GM19035 (cell line): ENCODE measurements around the gene DSG4.
"Not testable (repeated sequence)": the region's sequence is repeated elsewhere in the genome, so short reads cannot be mapped to it uniquely, and the experiment has no call there.

ENCODE experiments used
- ATAC-seq: cut with Tn5 transposase; IDR thresholded peaks from one replicate; pipeline ENCODE4 v1.9.1; 2021; ENCODE audit not compliant: unreplicated experiment

The DSG4 gene, protein sequence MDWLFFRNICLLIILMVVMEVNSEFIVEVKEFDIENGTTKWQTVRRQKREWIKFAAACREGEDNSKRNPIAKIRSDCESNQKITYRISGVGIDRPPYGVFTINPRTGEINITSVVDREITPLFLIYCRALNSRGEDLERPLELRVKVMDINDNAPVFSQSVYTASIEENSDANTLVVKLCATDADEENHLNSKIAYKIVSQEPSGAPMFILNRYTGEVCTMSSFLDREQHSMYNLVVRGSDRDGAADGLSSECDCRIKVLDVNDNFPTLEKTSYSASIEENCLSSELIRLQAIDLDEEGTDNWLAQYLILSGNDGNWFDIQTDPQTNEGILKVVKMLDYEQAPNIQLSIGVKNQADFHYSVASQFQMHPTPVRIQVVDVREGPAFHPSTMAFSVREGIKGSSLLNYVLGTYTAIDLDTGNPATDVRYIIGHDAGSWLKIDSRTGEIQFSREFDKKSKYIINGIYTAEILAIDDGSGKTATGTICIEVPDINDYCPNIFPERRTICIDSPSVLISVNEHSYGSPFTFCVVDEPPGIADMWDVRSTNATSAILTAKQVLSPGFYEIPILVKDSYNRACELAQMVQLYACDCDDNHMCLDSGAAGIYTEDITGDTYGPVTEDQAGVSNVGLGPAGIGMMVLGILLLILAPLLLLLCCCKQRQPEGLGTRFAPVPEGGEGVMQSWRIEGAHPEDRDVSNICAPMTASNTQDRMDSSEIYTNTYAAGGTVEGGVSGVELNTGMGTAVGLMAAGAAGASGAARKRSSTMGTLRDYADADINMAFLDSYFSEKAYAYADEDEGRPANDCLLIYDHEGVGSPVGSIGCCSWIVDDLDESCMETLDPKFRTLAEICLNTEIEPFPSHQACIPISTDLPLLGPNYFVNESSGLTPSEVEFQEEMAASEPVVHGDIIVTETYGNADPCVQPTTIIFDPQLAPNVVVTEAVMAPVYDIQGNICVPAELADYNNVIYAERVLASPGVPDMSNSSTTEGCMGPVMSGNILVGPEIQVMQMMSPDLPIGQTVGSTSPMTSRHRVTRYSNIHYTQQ

DNA sequence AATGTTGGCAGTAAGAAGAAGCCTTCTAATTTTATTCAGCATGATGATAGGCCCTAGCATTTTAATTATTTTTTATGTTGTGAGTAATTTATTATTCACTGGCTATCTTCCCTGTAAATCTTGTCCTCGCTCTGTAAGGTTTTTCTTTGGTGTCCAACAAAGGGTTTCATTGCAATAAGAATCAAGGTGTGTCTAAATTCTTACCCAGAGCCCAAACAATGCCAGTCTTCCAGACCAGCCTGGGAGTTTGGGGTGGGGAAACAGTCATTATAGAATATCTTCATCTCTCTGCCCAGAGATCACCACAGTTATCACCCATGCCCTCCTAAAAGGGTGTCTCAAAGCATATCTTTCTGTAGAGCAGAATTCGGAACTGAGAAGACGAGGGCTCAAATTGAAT, at the start of gene DSG4:
TSS of gene DSG4 (plus strand) at position 301 of the 400 bp plus-strand sequence. CDS start 135 bp downstream, outside the sequence.
- no peak for ATAC-seq

DNA sequence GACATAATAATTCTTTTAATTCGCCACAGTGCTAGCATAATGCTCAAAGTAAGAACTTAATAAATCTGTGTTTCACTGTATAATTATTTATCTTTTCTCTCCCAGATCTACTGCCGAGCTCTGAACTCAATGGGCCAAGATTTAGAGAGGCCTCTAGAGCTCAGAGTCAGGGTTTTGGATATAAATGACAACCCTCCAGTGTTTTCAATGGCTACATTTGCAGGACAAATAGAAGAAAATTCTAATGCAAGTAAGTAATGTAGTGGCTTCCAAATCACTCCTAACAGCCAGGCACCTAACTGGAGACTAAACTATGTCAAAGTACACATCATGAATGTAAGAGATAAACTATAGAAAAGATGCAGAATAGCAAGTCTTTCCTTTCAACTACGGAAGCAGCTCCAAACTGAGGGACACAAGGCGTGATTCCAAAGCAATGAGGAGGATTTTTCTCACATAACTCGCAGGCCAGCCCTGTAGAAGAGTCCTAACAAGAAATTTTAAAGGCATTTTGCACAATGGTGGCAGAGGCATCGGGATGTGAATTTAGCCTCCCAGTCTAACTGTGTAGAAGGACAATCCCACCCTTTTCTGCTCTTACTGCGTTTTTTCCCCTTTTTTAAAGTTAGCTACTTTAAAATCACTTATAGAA, 46.7 kb upstream of the DSG4 start:
- no peak for ATAC-seq

DNA sequence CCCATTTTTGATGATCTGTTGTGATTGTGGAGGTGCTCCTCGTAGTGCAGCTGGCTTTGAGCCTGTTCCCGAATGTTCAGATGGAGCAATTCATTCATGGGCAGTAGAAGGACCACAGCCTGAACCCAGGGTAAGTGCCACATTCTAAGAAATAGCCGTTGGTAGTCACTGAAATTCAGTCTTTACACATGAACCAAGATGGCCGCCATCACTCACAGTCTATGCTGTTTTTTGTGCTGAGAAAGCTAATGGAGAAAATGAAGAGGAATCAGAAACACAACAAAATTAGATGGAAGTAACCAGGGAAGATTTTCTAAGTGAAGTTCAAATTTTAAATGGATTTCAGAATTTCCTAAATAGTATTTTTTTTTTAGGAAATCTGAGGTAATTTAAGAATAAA, 33.1 kb upstream of the DSG4 start:
- no peak for ATAC-seq

DNA sequence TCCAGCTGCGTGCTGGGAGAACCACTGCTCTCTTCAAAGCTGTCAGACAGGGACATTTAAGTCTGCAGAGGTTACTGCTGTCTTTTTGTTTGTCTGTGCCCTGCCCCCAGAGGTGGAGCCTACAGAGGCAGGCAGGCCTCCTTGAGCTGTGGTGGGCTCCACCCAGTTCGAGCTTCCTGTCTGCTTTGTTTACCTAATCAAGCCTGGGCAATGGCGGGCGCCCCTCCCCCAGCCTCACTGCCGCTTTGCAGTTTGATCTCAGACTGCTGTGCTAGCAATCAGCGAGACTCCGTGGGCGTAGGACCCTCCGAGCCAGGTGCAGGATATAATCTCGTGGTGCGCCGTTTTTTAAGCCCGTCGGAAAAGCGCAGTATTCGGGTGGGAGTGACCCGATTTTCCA, 23.2 kb upstream of the DSG4 start:
- ATAC-seq: not testable (repeated sequence)

DNA sequence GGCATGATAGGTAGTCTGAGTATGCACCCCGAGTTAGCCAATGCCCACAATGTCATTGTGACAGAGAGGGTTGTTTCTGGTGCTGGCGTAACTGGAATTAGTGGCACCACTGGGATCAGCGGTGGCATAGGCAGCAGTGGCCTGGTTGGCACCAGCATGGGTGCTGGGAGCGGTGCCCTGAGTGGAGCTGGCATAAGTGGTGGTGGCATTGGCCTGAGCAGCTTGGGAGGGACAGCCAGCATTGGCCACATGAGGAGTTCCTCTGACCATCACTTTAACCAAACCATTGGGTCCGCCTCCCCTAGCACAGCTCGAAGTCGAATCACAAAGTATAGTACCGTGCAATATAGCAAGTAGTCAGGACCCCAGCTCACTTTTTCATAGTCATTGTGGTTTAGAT, 21.6 kb upstream of the DSG4 start:
- no peak for ATAC-seq

DNA sequence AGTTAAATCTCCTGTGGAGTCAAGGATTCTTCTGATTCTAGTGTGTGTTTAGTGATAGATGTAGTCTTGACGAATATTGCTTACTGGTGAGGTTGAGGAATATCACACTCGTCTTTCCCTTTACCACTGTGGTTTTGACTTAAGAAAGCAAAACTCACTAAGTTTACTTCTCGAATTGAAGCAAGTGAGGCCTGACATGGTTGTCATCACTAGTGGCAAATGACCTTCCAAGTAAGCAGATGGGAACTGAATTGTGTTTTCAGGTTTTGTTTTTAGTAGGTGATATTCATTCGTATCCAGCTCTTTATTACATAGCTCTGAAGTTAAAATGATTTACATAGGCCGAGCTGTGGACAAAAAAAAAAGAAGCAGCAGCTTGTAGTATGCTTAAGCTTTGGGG, 20.6 kb upstream of the DSG4 start:
- no peak for ATAC-seq

DNA sequence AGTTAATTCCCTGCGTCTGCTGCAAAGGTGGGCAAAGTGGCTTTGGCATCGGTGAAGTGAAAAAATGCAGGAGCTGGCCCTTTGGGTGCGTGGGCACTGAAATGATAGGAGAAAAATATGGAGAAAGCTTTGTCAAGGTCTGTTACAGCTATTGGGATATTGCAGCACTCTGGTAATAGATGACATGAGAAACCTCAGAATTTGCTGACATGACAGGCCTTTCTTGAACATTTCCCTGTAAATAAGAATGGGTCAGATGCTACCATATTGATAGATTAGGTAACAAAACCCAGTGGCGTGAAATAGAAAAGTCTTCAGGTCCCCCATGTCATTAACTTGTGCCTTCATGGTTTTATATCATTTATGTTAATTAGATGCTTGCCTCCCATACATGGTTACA, 12.4 kb upstream of the DSG4 start:
- ATAC-seq: no peak

DNA sequence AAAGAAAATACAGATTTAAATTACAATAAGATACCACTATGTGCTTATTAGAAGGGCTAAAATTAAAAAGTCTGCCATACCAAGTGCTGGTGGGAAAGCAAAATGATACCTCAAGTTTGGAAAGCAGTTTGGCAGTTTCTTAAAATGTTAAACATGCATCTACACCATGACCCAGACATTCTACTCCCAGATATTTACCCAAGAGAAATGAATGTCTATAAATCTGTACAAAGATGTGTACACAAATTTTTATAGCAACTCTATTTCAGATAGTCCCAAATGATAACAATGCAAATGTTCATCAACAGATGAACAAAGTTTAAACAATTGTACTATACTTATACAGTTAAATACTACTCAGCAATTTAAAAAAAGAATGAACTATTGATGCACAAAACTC, 7.1 kb upstream of the DSG4 start:
- ATAC-seq: no peak

DNA sequence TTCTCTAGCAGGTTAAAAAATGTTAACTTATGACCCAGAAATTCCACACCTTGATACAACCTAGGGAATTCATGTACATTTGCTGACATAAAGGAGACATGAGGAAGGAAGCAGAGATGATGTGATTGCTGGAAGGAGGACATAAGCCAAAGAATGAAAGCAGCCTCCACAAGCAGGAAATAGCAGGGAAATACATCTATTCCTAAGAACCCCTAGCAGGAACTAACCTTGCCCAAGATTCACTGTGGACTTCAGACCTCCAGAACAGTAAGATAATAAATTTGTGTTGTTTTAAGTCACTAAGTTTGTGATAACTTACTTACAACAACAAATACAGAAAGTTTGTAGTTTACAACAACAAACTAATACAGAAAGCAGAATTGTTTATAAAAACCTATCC, 4.6 kb upstream of the DSG4 start:
- no peak for ATAC-seq

DNA sequence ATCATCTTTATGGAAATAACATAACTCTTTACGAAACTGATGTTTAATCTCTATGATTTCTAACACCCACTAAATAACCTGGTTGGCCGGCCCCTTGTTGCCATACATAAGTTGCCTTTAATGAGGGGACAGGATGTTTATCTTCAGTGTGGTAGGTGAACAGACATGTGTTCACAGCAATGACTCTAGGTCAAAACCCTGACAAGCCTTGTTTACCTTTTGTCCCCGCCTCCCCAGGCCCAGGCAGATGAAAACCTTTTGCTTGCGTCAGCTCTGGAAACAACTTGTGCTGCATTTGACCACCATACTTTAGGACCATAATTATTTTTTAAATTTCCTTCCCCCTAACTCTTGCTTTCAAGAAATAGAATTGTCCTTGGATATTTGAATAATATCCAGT, 2.9 kb upstream of the DSG4 start:
- no peak for ATAC-seq

DNA sequence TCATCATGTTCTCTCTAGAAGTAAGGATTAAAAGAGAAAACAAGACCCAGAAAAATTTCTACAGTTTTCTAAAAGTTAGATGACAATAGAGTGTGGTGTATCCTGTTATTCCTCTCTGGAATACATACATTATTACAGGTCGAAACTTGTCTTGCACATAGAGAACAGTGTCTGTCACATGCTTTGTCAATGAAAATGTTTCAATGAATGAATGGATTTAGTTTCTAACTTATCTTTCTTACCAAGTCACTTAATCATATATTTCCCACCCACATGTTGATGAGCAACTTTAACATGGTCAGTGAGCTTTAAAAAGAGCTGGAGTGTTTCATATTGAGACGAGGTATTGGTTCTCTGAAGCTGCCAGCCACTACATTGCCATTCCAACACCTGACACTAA, 4.3 kb downstream of the DSG4 start:
- ATAC-seq: no peak

DNA sequence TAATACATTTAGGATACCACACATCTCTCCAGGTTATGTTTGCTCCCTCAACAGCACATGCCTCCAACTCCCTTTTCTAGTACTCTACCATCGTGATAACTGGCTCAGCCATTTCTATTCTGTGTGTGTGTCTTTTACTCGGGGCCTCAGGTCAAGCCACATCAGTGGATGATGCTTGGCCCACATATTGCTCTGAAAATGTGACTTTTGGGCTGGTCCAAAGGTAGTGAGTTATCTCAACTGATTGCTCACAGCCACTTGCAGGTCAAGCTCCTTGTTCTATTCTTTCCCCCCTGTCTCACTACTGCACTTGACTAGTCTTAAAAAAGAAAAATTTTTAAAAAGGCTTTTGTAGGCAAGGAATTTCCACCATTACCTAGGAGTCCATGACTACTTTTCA, 5.5 kb downstream of the DSG4 start:
- ATAC-seq: no peak

DNA sequence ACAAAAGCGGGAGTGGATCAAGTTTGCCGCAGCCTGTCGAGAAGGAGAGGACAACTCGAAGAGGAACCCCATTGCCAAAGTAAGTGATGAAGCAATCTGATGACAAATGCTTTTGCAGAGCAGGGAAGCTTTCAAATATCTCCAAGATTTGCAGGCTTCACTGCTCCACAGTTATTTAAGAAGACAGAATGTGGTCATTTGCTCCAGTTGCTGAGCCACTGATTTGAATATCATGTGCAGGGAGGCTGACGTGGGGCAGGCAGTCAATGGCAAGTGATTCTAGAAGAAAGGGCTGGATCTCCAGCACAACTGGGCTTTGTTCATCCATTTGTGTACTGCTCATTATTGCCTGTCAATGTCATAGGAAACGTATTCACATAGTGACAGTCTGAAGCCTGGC, 10.2 kb downstream of the DSG4 start:
- no peak for ATAC-seq

DNA sequence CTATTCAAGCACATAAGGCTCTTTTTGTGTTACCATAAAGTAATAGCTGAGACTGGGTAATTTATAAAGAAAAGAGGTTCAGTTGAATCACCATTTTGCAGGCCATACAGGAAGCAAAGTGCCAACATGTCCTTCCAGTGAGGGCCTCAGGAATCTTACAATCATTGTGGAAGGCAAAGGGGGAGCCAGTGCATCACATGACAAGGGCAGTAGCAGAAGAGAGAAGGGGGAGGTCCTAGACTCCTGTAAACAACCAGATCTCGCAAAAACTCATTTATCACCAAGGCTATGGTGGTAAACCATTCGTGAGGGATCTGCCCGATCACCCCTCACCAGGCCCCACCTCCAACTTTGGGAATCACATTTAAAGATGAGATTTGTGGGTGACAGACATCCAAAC, 16.7 kb downstream of the DSG4 start:
- no peak for ATAC-seq

DNA sequence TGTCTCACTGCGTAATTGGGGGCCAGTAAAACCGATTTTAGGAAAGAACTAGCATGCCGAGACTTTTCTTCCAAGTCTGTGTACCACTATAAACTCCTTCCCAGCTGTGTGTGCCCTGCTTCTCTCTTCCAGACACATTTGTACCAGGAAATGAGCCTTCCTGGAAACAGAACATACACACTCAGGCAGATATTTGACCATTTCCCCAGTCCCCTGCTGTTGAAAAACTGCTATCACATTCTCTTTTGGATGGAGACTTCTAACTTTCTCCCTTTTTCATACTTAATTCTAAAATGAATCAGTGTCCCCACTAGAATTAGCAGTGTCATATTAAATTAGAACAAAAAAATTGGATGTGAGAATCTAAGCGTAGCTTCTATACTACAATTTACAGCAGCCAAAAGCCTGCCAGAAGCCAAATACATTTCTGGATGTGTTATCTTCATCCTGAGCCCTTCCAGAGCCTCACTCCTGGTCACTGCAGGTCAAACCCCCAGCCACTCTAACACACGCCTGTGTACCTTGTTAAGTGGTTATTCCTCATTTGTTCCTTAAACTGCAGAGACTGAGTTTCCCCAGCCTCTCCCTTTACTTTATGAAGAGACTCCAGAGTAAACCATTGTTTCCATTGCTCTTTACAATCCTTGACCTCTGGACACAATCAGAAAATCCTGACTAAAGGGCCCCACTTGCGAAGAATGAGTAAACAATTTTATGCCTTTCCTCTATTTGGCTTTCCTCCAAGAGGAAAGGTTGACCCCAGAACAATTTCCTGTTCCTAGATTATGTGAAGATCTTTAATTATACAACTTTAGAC, 20.4 kb downstream of the DSG4 start:
- no peak for ATAC-seq

DNA sequence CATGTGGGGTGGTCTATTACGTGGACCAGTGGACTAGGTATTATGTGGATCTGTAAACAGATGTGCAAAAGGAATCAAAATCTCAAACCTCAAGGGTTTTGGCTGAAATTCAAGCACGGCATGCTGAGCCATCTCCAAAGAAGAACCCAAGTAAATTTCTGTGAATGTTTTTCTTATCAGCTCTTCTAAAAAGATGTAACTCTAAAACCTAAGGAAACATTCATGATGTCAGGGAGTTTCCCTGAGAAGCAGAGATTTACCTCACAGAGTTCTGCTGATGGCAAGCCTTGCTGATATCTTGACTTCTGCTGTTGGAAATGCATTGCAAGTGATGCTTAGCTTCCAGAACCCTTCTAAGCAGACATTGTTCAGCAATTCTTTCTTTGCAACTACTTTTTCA, 21.6 kb downstream of the DSG4 start:
- no peak for ATAC-seq

DNA sequence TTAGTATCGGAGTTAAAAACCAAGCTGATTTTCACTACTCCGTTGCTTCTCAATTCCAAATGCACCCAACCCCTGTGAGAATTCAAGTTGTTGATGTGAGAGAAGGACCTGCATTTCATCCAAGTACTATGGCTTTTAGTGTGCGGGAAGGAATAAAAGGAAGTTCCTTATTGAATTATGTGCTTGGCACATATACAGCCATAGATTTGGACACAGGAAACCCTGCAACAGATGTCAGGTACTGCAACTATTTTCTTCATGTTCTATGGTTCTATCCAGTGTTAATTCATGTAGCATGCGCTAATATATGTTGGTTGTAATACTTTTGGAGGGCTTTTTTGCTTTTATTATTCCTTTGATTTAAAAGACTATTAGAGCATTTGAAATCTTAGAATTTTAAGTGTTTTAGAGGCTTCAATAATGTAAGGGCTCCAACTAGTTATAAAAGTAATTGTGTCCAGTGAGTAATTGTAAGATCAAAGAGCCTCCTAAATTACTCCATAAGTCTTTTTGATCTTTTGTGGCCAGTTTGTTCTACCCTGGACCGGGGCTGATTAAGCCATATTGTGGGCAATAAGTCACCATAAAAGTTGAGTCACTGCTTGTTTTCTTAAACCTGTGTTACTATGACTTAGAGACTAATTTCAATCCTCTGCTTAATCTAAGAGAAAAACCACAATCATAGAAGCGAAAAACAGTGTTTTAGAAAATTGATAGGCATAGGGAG, 22.9 kb downstream of the DSG4 start:
- no peak for ATAC-seq

DNA sequence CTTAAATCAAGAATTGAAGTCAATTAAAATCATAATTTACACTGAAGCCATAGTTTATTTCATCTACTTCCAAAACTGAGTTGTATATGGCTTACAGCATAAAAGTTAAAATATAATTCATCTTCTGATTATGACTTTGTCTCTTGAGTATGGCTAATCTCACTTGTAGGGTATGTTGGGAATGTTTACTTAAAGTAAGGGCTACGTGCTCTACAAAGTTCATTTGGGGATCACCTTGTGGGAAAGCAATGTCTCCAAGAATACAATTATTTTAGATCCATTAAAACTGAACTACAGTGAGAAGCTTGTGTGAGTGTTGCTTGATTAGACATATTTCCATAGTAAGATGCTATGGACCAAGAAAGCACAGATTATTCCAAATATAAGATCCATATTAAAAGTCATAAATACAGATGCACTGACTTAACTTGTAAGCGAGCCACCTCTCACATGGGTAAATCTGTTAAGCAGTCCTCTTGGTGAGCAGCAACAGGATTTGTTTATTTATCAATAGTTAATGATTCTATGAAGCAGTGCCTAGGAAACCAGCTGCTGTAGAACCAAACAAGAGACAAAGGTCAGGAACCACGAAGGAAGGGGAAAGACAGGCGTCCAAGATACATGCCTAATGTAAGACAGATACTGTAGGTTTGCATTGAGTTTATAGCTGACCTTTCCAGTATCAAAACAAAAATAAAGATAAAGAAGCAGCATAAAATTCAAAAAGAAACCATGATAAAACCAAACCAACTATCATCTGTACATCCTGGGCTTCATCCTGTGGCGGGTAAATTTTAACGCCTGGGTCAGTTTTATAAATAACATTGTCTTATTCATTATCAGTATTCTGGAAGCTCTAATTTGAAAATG, 24.8 kb downstream of the DSG4 start:
- ATAC-seq: no peak

DNA sequence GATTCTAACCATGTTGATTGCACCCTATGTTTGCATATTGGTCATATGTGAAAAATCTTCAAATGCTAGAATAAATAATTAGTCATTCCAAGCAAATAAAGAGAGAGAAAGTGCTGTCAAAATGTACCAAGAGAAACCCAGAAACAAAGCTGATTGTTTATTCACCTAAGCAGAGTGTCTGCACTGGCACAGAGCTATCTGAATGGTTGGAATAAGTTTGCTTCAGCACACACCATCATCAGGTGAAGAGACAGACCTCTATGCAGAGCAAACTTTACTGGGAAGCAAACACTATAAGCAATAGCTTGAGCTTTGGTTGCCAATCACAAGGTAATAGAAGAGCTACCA, 25.4 kb downstream of the DSG4 start:
- no peak for ATAC-seq
